H1 (cell line): Measurements from ENCODE around the gene KLHDC10. TPM values are rescaled to one million over a fixed set of nuclear protein-coding genes. Genes with fewer than 3 reads are reported as not detected.

Experiments used
- CEBPB ChIP-seq: IDR thresholded peaks from 2 replicates; pipeline ENCODE4 v1.6.1; 2012; ENCODE audit warnings: low read depth, low read length
- CHD7 ChIP-seq: fragments of 300-600 bp; sonication (generic); IDR thresholded peaks from 2 replicates; pipeline ENCODE4 v1.7.1; 2012; ENCODE audit warnings: low read length, moderate library complexity, mild to moderate bottlenecking, inconsistent platforms; ENCODE audit not compliant: insufficient replicate concordance
- HDAC2 ChIP-seq, 2 experiments: fragments of 300-600 bp in 1 of 2; sonication (generic) in 1 of 2; IDR thresholded peaks; 2 replicates each; pipeline ENCODE4 v1.6.1; 2011 to 2012; ENCODE audit warnings: low read depth in 2 of 2, low read length in 2 of 2, mild to moderate bottlenecking in 2 of 2, moderate library complexity in 2 of 2, borderline replicate concordance in 1 of 2, inconsistent platforms in 1 of 2
- KDM1A ChIP-seq: fragments of 200-600, 300-600 bp; sonication (generic); IDR thresholded peaks from 2 replicates; pipeline ENCODE4 v1.7.1; 2016; ENCODE audit warnings: mild to moderate bottlenecking, low read length, borderline replicate concordance
- KDM5A ChIP-seq: fragments of 200-600 bp; IDR thresholded peaks from 2 replicates; pipeline ENCODE4 v1.7.1; 2012; ENCODE audit warnings: mild to moderate bottlenecking, low read length, inconsistent platforms, mixed read lengths
- POLR2AphosphoS5 ChIP-seq: IDR thresholded peaks from 2 replicates; pipeline ENCODE4 v1.6.1; 2011; ENCODE audit warnings: low read depth, low read length
- SIX5 ChIP-seq: IDR thresholded peaks from 2 replicates; pipeline ENCODE4 v1.6.1; 2011; ENCODE audit warnings: mild to moderate bottlenecking, low read depth, low read length
- SUZ12 ChIP-seq: fragments of 200-600 bp; sonication (generic); IDR thresholded peaks from 2 replicates; pipeline ENCODE4 v1.6.1; 2012; ENCODE audit warnings: mild to moderate bottlenecking, inconsistent platforms, low read length, moderate library complexity, mixed read lengths
- polyA plus RNA-seq, 7 experiments: library from polyadenylated mRNA; depleted of rRNA in 3 of 7; stranded (reverse) in 5 of 7; unstranded in 2 of 7; fragments of >200 nt in 5 of 7; fragments of 200-250 nt in 2 of 7; gene quantifications; 1 replicate in 5 of 7; 2 replicates in 1 of 7; 4 replicates in 1 of 7; pipeline versions ENCODE4 v1.2.1 to v1.2.3, GENCODE V29; 2011 to 2013; ENCODE audit warnings: missing spikeins in 2 of 7, mixed read lengths in 2 of 7
- total RNA-seq: library from RNA; stranded (reverse); fragmentation: NEBNext Ultra II Directional; extraction: Animal tissue kit (Norgen Biotek cat#: 25700); gene quantifications from 2 replicates; pipeline ENCODE4 v1.2.1, GENCODE V29; 2021

KLHDC10 gene
- total and polyA plus RNA-seq, 2 of the 8 experiments (the other 6 are each of a cell fraction or from before 2014, with no cell fraction given) = 6.6 to 14.5 TPM

GRCh38 chr7:130146693-130147405 lies 76.5 kb downstream of the KLHDC10 start (continued):
- no peak for TF ChIP-seq CHD7
- no peak for TF ChIP-seq SUZ12
- TF ChIP-seq KDM1A = no peak
- TF ChIP-seq SIX5 = no peak
- TF ChIP-seq KDM5A = no peak
- TF ChIP-seq HDAC2 (IDR thresholded peaks at IDR 0.05; ENCODE audit: borderline replicate concordance in 1 of 2, low read depth in 2 of 2, low read length in 2 of 2) = no peak
- no peak for TF ChIP-seq CEBPB
- no peak for TF ChIP-seq POLR2AphosphoS5
